K562 (cell line): ENCODE data around the gene CNKSR3. TPM values are rescaled to one million over a fixed set of nuclear protein-coding genes. Genes with fewer than 3 reads are reported as not detected.

Experiments used
- CEBPZ ChIP-seq: fragments of 150-350 bp; IDR thresholded peaks from 2 replicates; pipeline ENCODE4 v1.6.1; 2014; ENCODE audit warnings: low read depth, mild to moderate bottlenecking, low read length, borderline replicate concordance
- E2F4 ChIP-seq: sonication (generic); formaldehyde crosslinking; IDR thresholded peaks from 2 replicates; pipeline ENCODE4 v1.8.0; 2022; ENCODE audit warnings: mild to moderate bottlenecking, low read depth, missing genetic modification reagents
- ELK1 ChIP-seq: sonication (generic); formaldehyde crosslinking; IDR thresholded peaks from 2 replicates; pipeline ENCODE4 v1.8.1; 2022; ENCODE audit warnings: missing genetic modification reagents
- HNRNPL ChIP-seq: fragments of 200-400 bp; formaldehyde crosslinking; IDR thresholded peaks from 2 replicates; pipeline ENCODE4 v1.6.1; 2017; ENCODE audit warnings: low read depth, mild to moderate bottlenecking, low read length
- NCOA1 ChIP-seq: fragments of 450-650 bp; IDR thresholded peaks from 2 replicates; pipeline ENCODE4 v1.6.1; 2016; ENCODE audit warnings: low read depth
- TCF15 ChIP-seq: fragments of 250-450 bp; sonication (Bioruptor Pico); IDR thresholded peaks from 2 replicates; pipeline ENCODE4 v1.8.0; 2022; ENCODE audit warnings: moderate library complexity, mild to moderate bottlenecking, inconsistent platforms
- TEAD1 ChIP-seq, 2 experiments: fragments of 450-650 bp in 1 of 2; sonication (generic) in 1 of 2; formaldehyde crosslinking; IDR thresholded peaks; 2 replicates each; pipeline versions ENCODE4 v1.4.0 to v1.8.0; 2020 to 2022; ENCODE audit warnings: mild to moderate bottlenecking in 2 of 2, missing genetic modification reagents in 1 of 2
- ZNF217 ChIP-seq: sonication (generic); formaldehyde crosslinking; IDR thresholded peaks from 2 replicates; pipeline ENCODE4 v1.8.0; 2022; ENCODE audit warnings: mild to moderate bottlenecking, missing genetic modification reagents
- ZNF655 ChIP-seq: fragments of 250-450 bp; sonication (Bioruptor Pico); IDR thresholded peaks from 2 replicates; pipeline ENCODE4 v1.5.0; 2021
- ZNF77 ChIP-seq: fragments of 250-450 bp; sonication (Bioruptor Pico); IDR thresholded peaks from 2 replicates; pipeline ENCODE4 v1.5.0; 2020
- polyA plus RNA-seq, 8 experiments: library from polyadenylated mRNA; depleted of rRNA in 4 of 8; stranded (reverse) in 5 of 8; unstranded in 3 of 8; fragments of >200 nt; fragmentation: Nextera tagmentation in 2 of 8; fragmentation: Illumina TruSeq in 1 of 8; extraction: Ambion mirVana in 2 of 8; extraction: Trizol in 1 of 8; gene quantifications; 2 replicates each; pipeline versions ENCODE4 v1.2.1 to v1.2.3, GENCODE V29; 2011 to 2014; ENCODE audit warnings: inconsistent platforms in 1 of 8, missing spikeins in 1 of 8
- total RNA-seq, 7 experiments: library from RNA; depleted of rRNA in 6 of 7; stranded (reverse); fragments of >200 nt in 6 of 7; fragmentation: Illumina TruSeq in 2 of 7; extraction: Trizol in 2 of 7; gene quantifications; 2 replicates each; pipeline versions ENCODE4 v1.2.1 to v1.2.3, GENCODE V29; 2011 to 2021; ENCODE audit warnings: low replicate concordance in 1 of 7

Gene CNKSR3
- total and polyA plus RNA-seq, 9 of the 15 experiments (the other 6 are each of a cell fraction or from before 2014, with no cell fraction given), result 4.5 to 29.6 (median 9.5) TPM

GRCh38 chr6:154407440-154407839 is 103.0 kb downstream of the CNKSR3 start (continued):
- TF ChIP-seq CEBPZ, result no peak
- TF ChIP-seq ELK1 (CRISPR knock-in tag), result no peak
- TF ChIP-seq TEAD1 (CRISPR knock-in tag; IDR thresholded peaks at IDR 0.05), result no peak
- TF ChIP-seq ZNF217, result no peak
- no peak for TF ChIP-seq HNRNPL
- no peak for TF ChIP-seq TCF15
- TF ChIP-seq NCOA1, result no peak
- no peak for TF ChIP-seq ZNF655 (CRISPR knock-in tag)
- TF ChIP-seq E2F4 (CRISPR knock-in tag), result no peak
- no peak for TF ChIP-seq ZNF77 (CRISPR knock-in tag)
